H1 (cell line): ENCODE data around the gene P2RY11. TPM values are rescaled to one million over a fixed set of nuclear protein-coding genes. Genes with fewer than 3 reads are reported as not detected.

ENCODE experiments used
- EZH2 ChIP-seq: fragments of 200-600 bp; sonication (generic); IDR thresholded peaks from 2 replicates; pipeline ENCODE4 v1.7.1; 2012; ENCODE audit warnings: low read depth, mild to moderate bottlenecking, moderate library complexity, low read length, inconsistent platforms; ENCODE audit not compliant: severe bottlenecking
- GABPA ChIP-seq: IDR thresholded peaks from 2 replicates; pipeline ENCODE4 v1.6.1; 2011; ENCODE audit warnings: mild to moderate bottlenecking, low read length, moderate library complexity, borderline replicate concordance; ENCODE audit not compliant: insufficient read depth
- MAFK ChIP-seq: IDR thresholded peaks from 2 replicates; pipeline ENCODE4 v1.6.1; 2012; ENCODE audit warnings: low read depth, mild to moderate bottlenecking, improper control_type of control experiment, low read length
- NRF1 ChIP-seq: IDR thresholded peaks from 2 replicates; pipeline ENCODE4 v1.6.1; 2011; ENCODE audit warnings: mild to moderate bottlenecking, low read depth, low read length, improper control_type of control experiment
- SIN3A ChIP-seq, 2 experiments: IDR thresholded peaks in 1 of 2; conservative IDR thresholded peaks in 1 of 2; 2 replicates each; pipeline ENCODE4 v1.6.1; 2011 to 2012; ENCODE audit warnings: low read length in 2 of 2, improper control_type of control experiment in 1 of 2, low read depth in 1 of 2, mild to moderate bottlenecking in 1 of 2
- TAF1 ChIP-seq: IDR thresholded peaks from 2 replicates; pipeline ENCODE4 v1.6.1; 2011; ENCODE audit warnings: mild to moderate bottlenecking, low read depth, low read length
- polyA plus RNA-seq, 7 experiments: library from polyadenylated mRNA; depleted of rRNA in 3 of 7; stranded (reverse) in 5 of 7; unstranded in 2 of 7; fragments of >200 nt in 5 of 7; fragments of 200-250 nt in 2 of 7; gene quantifications; 1 replicate in 5 of 7; 2 replicates in 1 of 7; 4 replicates in 1 of 7; pipeline versions ENCODE4 v1.2.1 to v1.2.3, GENCODE V29; 2011 to 2013; ENCODE audit warnings: missing spikeins in 2 of 7, mixed read lengths in 2 of 7
- total RNA-seq: library from RNA; stranded (reverse); fragmentation: NEBNext Ultra II Directional; extraction: Animal tissue kit (Norgen Biotek cat#: 25700); gene quantifications from 2 replicates; pipeline ENCODE4 v1.2.1, GENCODE V29; 2021

The P2RY11 gene
- total and polyA plus RNA-seq, 2 of the 8 experiments (the other 6 are each of a cell fraction or from before 2014, with no cell fraction given): 9.2 to 18.0 TPM

DNA sequence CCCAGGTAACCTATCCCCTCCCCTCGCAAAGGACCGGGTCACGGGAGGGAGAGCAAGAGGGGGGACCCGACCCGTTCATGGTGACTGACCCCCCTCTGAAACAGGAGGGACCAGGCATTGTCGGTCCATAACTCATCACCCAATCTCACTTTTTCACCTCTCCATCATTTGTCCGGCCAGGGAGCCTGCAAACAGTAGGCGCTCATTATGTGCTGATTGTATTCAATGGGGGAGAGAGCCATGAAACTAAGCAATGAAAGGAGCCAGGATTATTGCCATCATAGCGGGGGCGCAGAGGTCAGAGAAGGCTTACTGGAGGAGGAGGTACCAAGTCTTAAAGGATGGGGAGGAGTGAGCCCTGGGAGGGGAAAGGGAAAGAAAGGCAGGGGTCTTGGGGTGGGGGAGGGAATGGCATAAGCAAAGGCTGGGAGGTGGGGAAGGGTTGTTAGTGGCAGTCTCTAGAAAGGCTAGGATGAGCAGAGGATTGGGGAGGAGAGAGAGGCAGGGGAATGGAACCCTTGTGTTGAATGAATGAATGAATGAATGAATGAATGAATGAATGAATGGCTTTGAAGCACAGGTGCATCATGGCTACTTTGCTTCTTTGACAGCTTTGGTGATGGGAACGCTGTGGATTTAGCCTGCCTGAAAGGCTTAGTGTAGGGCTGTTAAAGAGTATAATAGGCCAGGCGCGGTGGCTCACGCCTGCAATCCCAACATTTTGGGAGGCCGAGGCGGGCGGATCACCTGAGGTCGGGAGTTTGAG lies 24.0 kb upstream of the P2RY11 start (continued):
- TF ChIP-seq SIN3A (conservative IDR thresholded peaks at IDR 0.05 in 1 of 2, IDR thresholded peaks at IDR 0.05 in 1 of 2; ENCODE audit: low read depth in 1 of 2, low read length in 2 of 2) (no peak), GABPA (no peak), MAFK (no peak), TAF1 (no peak), NRF1 (no peak), EZH2 (no peak)
